Activated naive CD4-positive, alpha-beta T cell treated with anti-CD3 and anti-CD28 coated beads, Interleukin-2, amount 50 U/mL, for 72 hours (primary cell): ENCODE data around the gene PGF. TPM values are rescaled to one million over a fixed set of nuclear protein-coding genes. Genes with fewer than 3 reads are reported as not detected.

Source experiments
- total RNA-seq, 2 donors: library from RNA; stranded (reverse); gene quantifications; one replicate each; pipeline ENCODE4 v1.2.3, GENCODE V29; 2022

PGF gene
- total RNA-seq, 2 donors from 2014 or later, result 0.46 TPM; not detected in 1

Other genes with a start within 250 kb of the PGF start
- gene AREL1, start 242.5 kb downstream of the PGF start, total RNA-seq, result 10 to 100 TPM; 30.1 to 47.1 TPM
- 10 to 100 TPM; 74.1 to 94.5 TPM for gene FCF1, start 242.5 kb downstream of the PGF start, total RNA-seq
- gene YLPM1, start 192.3 kb downstream of the PGF start, total RNA-seq, result 10 to 100 TPM; 53.0 to 73.9 TPM
- under 1 TPM; 0.23 to 0.93 TPM for gene PROX2, start 79.5 kb downstream of the PGF start, total RNA-seq
- gene DLST, start 73.7 kb downstream of the PGF start, total RNA-seq, result 100 to 1,000 TPM; 125 to 135 TPM
- 1 to 10 TPM; 1.1 to 4.8 TPM for gene RPS6KL1, start 32.3 kb downstream of the PGF start, total RNA-seq
- gene EIF2B2, start 47.3 kb upstream of the PGF start, total RNA-seq, result 10 to 100 TPM; 40.1 to 63.7 TPM
- 10 to 100 TPM; 28.7 to 32.9 TPM for gene MLH3, start 95.9 kb upstream of the PGF start, total RNA-seq
- 10 to 100 TPM; 33.9 to 58.6 TPM for gene ACYP1, start 108.4 kb upstream of the PGF start, total RNA-seq
- 1 to 10 TPM; 1.5 to 1.8 TPM for gene ZC2HC1C, start 114.0 kb upstream of the PGF start, total RNA-seq
- 10 to 100 TPM; 47.9 to 63.1 TPM for gene NEK9, start 171.5 kb upstream of the PGF start, total RNA-seq
- 100 to 1,000 TPM; 148 to 158 TPM for gene TMED10, start 221.0 kb upstream of the PGF start, total RNA-seq